ENCODE data around the gene TNFRSF14. TPM values are rescaled to one million over a fixed set of nuclear protein-coding genes. Genes with fewer than 3 reads are reported as not detected.
A peak's percentile ranks its signal among the peaks of the same experiment; 100 is the strongest.

Gene TNFRSF14
- total and polyA plus RNA-seq, 2 of the 13 experiments (the other 11 are each of a cell fraction or from before 2014, with no cell fraction given) = 11.9 to 49.9 TPM

DNA sequence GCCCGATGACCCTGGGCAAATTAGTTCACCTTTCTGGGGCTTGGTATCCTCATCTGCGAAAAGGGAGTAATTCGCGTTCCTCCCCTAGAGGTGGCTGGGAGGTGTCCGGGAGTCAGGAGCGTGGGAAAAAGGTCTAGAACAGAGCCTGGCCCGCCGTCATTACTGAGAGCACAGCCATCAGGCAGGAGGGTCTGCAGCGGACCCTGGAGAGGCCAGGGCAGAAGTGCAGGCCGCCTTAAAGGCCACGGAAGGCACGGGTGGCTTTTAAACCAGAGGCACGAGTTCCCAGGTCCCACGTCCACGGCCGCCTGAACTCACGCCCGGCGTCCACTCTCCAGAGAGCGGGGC, 30.6 kb upstream of the TNFRSF14 start (continued):
- TF ChIP-seq, protein P1, sequence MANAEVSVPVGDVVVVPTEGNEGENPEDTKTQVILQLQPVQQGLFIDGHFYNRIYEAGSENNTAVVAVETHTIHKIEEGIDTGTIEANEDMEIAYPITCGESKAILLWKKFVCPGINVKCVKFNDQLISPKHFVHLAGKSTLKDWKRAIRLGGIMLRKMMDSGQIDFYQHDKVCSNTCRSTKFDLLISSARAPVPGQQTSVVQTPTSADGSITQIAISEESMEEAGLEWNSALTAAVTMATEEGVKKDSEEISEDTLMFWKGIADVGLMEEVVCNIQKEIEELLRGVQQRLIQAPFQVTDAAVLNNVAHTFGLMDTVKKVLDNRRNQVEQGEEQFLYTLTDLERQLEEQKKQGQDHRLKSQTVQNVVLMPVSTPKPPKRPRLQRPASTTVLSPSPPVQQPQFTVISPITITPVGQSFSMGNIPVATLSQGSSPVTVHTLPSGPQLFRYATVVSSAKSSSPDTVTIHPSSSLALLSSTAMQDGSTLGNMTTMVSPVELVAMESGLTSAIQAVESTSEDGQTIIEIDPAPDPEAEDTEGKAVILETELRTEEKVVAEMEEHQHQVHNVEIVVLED (CRISPR knock-in tag; IDR thresholded peaks at IDR 0.05; ENCODE audit: borderline replicate concordance) = no peak
- TF ChIP-seq TBX2 (CRISPR knock-in tag; IDR thresholded peaks at IDR 0.05; ENCODE audit: borderline replicate concordance) = peak; percentile 24; the same call in 1 of the 2 replicates
- TF ChIP-seq ZNF496 (CRISPR knock-in tag; IDR thresholded peaks at IDR 0.05; ENCODE audit: insufficient replicate concordance) = no peak
- TF ChIP-seq ZNF235 (CRISPR knock-in tag; IDR thresholded peaks at IDR 0.05; ENCODE audit: borderline replicate concordance) = no peak
- TF ChIP-seq, protein P2, sequence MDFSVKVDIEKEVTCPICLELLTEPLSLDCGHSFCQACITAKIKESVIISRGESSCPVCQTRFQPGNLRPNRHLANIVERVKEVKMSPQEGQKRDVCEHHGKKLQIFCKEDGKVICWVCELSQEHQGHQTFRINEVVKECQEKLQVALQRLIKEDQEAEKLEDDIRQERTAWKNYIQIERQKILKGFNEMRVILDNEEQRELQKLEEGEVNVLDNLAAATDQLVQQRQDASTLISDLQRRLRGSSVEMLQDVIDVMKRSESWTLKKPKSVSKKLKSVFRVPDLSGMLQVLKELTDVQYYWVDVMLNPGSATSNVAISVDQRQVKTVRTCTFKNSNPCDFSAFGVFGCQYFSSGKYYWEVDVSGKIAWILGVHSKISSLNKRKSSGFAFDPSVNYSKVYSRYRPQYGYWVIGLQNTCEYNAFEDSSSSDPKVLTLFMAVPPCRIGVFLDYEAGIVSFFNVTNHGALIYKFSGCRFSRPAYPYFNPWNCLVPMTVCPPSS (IDR thresholded peaks at IDR 0.05) = no peak
- TF ChIP-seq ZNF674 (CRISPR knock-in tag; IDR thresholded peaks at IDR 0.05; ENCODE audit: low read depth) = no peak
- no peak for TF ChIP-seq ZNF274 (CRISPR knock-in tag; IDR thresholded peaks at IDR 0.05)
- TF ChIP-seq, protein P3, sequence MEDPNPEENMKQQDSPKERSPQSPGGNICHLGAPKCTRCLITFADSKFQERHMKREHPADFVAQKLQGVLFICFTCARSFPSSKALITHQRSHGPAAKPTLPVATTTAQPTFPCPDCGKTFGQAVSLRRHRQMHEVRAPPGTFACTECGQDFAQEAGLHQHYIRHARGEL (CRISPR knock-in tag; IDR thresholded peaks at IDR 0.05) = no peak
- TF ChIP-seq REXO4 (CRISPR knock-in tag; IDR thresholded peaks at IDR 0.05; ENCODE audit: borderline replicate concordance) = no peak
- TF ChIP-seq ERF (CRISPR knock-in tag; IDR thresholded peaks at IDR 0.05) = no peak
- TF ChIP-seq STAG1 (CRISPR knock-in tag; IDR thresholded peaks at IDR 0.05) = no peak
- TF ChIP-seq, protein P4, sequence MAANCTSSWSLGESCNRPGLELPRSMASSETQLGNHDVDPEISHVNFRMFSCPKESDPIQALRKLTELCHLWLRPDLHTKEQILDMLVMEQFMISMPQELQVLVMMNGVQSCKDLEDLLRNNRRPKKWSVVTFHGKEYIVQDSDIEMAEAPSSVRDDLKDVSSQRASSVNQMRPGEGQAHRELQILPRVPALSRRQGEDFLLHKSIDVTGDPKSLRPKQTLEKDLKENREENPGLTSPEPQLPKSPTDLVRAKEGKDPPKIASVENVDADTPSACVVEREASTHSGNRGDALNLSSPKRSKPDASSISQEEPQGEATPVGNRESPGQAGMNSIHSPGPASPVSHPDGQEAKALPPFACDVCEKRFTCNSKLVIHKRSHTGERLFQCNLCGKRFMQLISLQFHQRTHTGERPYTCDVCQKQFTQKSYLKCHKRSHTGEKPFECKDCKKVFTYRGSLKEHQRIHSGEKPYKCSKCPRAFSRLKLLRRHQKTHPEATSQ (CRISPR knock-in tag; IDR thresholded peaks at IDR 0.05; ENCODE audit: borderline replicate concordance) = no peak
- TF ChIP-seq ZSCAN12 (CRISPR knock-in tag; IDR thresholded peaks at IDR 0.05) = no peak
- no peak for TF ChIP-seq SP140L (CRISPR knock-in tag; IDR thresholded peaks at IDR 0.05; ENCODE audit: borderline replicate concordance)
- no peak for TF ChIP-seq STAT5B (CRISPR knock-in tag; IDR thresholded peaks at IDR 0.05)
- TF ChIP-seq NPAS2 (CRISPR knock-in tag; IDR thresholded peaks at IDR 0.05; ENCODE audit: borderline replicate concordance) = no peak
- TF ChIP-seq ZNF326 (CRISPR knock-in tag; IDR thresholded peaks at IDR 0.05; ENCODE audit: borderline replicate concordance) = no peak
- TF ChIP-seq ETV5 (CRISPR knock-in tag; IDR thresholded peaks at IDR 0.05; ENCODE audit: borderline replicate concordance) = no peak
- TF ChIP-seq, protein P5, sequence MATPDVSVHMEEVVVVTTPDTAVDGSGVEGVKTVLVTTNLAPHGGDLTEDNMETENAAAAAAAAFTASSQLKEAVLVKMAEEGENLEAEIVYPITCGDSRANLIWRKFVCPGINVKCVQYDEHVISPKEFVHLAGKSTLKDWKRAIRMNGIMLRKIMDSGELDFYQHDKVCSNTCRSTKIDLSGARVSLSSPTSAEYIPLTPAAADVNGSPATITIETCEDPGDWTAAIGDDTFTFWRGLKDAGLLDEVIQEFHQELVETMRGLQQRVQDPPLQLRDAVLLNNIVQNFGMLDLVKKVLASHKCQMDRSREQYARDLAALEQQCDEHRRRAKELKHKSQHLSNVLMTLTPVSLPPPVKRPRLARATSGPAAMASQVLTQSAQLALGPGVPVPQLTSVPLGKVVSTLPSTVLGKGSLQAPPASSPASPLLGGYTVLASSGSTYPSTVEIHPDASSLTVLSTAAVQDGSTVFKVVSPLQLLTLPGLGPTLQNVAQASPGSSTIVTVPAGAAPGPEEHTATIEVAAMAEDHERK (CRISPR knock-in tag; IDR thresholded peaks at IDR 0.05; ENCODE audit: low read depth) = no peak
- TF ChIP-seq ZNF766 (CRISPR knock-in tag; IDR thresholded peaks at IDR 0.05; ENCODE audit: borderline replicate concordance) = no peak
- no peak for TF ChIP-seq TBP (CRISPR knock-in tag; IDR thresholded peaks at IDR 0.05)
- no peak for TF ChIP-seq ZNF577 (CRISPR knock-in tag; IDR thresholded peaks at IDR 0.05; ENCODE audit: borderline replicate concordance, low read depth)
- TF ChIP-seq, protein P6, sequence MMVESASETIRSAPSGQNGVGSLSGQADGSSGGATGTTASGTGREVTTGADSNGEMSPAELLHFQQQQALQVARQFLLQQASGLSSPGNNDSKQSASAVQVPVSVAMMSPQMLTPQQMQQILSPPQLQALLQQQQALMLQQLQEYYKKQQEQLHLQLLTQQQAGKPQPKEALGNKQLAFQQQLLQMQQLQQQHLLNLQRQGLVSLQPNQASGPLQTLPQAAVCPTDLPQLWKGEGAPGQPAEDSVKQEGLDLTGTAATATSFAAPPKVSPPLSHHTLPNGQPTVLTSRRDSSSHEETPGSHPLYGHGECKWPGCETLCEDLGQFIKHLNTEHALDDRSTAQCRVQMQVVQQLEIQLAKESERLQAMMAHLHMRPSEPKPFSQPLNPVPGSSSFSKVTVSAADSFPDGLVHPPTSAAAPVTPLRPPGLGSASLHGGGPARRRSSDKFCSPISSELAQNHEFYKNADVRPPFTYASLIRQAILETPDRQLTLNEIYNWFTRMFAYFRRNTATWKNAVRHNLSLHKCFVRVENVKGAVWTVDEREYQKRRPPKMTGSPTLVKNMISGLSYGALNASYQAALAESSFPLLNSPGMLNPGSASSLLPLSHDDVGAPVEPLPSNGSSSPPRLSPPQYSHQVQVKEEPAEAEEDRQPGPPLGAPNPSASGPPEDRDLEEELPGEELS (CRISPR knock-in tag; IDR thresholded peaks at IDR 0.05) = no peak

All from HepG2 (cell line).